Raji (cell line): ENCODE data around the gene ICE1.

ENCODE experiments used
- POLR2A ChIP-seq: IDR thresholded peaks from 2 replicates; pipeline ENCODE4 v1.6.1; 2011; ENCODE audit warnings: low read depth, low read length, control low read depth; ENCODE audit not compliant: insufficient read depth

The ICE1 gene

DNA sequence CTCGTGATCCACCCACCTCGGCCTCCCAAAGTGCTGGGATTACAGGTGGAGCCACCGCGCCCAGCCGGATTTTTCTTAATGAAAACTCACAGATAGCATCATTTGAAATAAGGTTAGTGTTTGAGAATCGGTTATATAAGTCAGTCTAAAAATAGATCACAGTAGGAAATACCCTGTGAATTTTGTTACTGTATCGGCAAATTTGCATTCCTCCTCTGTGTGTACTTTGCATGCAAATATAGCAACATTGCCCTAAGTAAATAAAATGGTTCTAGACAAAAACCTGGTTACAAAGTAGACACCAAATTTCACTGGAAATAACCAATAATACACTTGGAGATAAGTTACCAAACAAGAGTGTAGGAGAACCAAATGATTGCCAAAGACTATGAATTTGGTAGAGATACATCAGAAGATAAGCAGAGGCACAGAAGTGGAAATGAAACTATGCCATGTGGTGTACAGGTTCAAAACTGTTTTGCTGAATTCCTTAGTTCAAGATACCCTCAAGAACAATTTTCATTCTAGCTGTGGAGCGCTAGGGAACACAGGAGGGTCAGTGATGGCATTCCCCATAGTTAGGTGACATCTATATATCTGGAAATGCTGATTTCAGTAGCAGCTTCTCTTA lies 58.1 kb downstream of the ICE1 start:
- no peak for TF ChIP-seq POLR2A

DNA sequence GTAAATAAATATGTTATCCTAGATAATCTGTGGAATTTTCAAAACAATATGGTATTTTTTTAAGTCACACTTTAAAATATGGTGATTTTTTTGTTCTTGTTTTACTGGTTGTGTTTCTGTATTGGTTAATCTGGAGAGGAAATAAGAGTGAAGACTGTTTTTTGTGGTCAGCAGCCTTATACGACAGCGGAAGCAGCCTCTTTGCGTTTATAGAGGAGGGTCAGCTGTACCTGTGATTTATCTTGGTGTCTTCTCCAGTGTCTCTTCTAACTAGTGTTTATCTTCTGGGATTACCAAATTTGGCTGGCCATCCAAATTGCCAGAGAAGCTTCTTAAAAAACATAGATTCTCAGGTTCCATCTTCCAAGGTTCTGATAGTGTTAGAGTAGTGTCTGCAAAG lies 58.7 kb downstream of the ICE1 start:
- no peak for TF ChIP-seq POLR2A

DNA sequence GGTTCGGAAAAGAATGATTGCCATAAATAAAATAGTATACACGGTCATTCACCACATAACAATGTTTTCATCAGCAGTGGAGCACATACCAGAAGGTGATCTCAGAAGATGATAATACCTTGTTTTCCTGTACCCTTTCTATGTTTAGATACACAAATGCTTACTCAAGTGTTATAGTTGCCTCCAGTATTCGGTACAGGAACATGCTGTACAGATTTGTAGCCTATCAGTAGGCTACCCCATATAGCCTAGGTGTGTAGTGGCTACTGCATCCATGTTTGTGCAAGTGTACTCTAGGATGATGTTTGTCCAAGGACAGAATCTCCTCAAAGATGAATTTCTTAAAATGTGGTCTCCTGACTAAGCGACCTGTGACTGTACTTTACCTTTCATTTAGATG lies 59.2 kb downstream of the ICE1 start:
- TF ChIP-seq POLR2A, result no peak

DNA sequence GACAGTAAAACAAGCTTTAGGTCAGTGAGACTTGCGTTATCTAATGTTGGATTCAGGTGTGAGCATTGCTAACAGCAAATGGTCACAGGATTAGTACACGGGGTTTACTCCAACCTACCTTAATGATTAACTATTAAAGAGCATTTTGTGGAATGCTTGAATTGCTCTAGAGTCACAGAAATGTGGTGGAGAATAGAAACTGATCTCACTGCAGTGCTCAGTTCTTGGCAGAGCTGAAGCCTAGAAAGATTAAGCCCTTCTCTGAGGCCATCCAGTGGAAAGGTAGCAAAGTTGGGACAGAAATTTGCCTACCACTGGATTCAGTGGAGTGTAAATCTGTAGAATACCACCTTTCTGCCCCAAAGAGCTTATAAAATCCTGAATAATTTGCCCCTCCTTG lies 60.9 kb downstream of the ICE1 start:
- no peak for TF ChIP-seq POLR2A

DNA sequence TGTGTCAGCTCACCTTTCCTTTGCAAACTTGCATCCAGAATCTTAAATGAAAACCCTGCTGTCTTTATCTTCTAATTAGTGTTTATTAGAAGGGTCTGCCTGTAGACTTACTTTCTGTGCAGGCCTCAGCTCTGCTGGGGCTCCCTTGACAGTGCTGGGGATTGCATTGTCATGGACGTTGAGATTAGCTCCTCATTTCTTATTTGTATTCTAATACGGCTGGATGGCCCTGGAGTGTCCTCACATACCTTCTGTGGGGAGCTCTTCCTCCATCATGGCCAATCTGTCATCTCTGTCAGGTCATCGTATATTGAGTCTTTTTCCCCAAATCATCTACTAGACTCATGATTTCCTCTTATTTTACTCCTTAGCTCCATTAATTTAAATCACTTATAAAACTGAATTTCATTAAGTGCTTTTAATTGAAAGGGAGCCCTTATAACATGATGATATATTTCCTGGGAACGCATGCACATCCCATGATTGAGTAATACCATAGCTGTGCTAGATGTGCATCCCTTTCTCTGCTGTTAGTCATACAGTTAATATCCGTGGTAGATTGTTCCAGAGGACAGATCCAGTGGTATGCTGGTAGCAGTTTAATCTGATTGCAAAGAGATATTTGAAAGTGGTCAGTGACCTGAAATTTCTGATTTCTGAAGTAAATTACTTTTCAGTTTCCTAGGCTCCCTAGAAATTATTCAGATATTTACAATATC lies 61.6 kb downstream of the ICE1 start:
- TF ChIP-seq POLR2A, result no peak

DNA sequence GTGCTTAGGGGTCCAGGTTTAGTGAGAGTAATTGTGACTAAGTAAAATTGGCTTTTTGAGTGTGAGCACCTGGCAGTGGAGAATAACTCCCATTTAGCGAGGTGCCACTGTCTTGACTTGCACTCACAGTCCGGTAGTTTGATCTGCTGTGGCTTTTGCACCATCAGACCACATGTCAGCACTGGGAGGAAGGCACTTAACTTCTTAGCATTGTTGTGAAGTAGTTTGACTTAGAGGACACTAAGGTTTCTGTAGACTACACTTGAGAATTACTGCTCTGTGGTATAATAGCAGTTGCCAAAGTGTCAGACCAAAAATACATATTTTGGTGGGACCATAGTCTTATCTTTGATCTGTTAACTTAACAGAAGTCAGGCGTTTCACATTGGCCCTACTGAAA lies 63.6 kb downstream of the ICE1 start:
- TF ChIP-seq POLR2A, result no peak

DNA sequence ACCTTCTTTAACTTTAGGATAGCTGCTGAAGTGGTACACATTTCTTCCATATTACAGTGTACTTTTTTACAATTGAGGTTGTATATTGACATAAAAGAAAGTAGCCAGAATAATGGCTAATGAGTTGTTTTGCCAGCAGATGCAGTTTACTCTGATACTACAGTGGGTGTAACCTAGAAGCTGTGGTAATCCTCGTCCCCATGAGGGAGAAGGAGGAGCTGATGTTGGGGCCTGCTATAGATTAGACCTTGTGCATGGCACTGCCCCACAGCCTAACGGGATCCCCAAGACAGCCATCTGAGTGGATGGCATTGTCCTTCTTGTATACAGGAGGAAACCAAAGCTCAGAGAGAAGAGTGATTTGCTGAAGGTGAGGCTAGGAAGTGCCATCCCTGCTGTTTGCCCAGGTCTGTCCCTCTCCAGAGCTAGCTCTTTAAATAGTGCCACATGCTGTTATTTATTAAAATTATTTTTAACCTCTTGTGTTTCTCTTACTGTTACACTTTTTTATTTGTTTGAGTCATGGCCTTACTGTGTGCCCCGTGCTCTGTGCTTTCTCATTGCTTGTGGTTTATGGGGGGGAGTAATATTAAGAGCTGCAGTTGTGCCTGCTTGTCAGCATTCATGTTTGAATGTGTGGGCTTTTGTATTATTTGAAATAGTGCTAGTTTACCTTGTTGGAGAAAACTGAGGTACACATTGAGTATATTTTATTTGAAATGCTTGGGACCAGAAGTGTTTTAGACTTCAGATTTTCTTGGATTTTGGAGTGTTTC lies 65.3 kb downstream of the ICE1 start:
- TF ChIP-seq POLR2A, result no peak

DNA sequence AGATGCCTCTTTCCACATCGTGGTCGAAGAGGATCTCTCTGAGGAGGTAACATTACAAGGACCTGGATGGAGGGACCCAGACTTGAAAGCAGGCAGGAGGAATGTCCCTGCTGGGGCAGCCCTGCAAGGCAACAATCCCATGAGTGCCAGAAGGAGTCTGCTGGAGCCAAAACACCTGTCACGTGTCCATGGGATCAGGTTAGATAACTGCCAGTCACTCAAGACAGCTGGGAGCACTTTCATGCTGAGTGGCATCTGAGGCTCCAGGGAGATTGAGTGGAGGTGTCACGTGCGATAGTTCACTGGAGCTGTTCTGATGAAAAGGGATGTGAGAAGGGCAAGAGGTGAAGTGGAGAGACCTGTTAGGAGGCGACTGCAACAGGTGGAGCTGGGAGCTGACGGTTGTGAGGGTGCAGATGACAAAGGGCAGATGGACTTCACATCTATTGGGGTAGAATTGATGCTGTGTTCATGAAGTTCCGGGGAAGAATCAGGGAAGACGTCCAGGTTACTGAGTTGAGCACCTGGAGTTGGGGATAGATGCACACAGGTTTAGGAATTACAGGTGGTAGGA lies 68.4 kb downstream of the ICE1 start:
- no peak for TF ChIP-seq POLR2A

DNA sequence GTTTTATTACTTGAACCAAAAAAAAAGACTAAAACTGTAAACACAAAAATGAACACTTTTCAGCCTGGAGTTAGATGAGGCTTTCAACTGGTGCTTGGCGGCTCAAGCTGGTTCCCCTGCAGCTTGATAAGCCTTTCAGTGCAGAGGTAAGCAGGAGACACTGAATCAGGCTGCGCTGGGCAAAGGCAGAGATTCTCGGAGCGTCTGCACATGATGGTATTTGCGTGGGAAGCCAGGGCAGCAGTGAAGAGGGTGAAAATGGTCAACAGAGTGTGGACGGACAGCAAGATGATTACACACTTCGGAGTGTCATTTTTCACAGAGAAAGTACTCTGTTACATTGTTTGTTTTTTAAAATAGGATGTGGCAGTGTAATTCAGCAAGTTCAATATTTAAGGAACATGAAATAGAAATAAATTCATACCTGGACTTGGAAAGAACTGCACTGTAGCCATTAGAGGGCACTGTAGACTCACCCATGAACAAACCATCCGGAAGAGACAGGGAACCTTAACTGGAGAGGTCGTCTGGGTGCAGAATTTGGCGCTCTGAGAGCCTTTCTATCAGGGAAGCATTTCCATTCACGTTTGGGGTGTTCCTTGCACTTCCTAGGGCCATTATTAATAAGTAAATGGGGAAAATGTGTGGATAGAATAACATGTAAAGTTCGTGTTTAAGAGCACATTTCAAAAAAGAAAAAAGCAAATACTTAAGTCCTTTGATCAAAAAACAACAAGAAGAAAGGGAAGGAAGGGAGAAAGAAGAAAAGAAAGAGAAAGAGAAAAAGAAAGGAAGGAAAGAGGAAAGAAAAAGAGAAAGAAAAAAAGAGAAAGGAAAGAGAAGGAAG lies 69.8 kb downstream of the ICE1 start:
- no peak for TF ChIP-seq POLR2A

DNA sequence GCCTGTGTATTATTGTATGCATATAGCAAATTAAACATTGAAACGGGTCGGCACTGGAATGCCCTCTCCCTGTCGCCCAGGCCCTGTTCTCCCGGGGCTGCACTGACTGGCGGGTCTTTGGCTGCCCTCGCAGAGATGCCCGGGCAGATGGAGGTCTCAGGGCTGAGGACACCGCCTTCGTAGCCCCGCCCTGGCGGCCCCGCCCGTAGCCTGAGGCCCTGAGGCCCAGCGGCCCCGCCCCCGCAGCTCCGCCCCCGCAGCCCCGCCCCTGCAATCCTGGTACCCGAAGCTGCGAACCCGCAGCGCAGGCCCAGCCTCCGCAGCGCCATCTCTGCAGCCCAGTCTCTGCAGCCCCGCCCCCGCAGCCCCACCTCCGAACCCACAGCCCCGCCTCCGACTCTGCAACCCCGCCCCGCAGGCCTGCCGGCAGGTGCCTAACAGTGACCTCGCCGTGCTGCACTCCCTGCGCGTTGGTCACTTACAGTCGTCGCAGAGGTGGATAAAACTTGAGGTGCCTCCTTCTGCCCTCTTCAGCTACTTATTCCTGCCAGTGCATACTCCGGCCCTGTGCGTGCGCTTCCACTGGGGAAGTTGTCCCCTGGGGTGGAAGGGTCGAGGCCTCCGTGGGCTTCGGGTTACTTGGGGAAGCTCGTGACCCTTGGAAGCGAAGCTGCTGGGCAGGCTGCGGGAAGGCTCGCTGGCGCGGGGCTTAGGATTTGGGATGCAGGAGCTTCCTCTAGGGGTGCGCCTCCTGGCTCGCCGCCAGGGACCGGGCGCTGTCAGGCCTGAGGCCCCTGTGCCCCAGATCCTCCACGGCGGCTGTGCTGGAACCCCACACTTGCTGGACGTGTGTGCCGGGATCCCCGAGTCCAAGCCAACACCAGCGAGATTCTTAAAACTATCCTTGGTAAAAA lies 72.3 kb downstream of the ICE1 start:
- no peak for TF ChIP-seq POLR2A

DNA sequence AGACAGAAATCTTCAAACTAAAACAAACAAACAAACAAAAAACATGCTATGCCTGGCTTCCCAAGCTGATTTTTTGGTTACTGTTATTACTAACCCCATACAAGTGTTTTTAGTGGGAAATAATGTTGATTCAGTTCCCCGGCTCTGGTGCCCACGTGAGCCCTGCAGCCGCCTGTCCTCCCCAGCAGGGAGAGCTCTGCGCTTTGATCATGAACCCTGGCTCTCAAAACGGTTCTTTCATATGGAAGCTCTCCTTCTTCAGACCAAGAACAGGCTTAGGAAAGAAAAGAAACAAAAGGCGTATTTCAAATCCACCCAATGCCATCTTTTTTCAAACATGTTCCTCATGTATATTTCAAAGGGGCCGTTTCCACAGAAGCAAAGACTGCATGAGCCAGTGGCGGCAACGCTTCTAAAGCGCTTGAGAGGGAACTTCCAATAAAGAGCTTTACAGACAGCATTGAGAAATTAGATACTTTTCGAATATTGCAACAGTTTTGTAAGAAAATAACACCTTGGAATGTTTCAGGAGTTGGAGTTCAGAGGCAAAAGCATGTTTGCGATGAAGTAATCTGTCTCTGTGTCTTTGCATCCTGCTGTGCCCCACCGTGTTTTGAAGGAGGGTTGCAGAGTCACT lies 74.8 kb downstream of the ICE1 start:
- TF ChIP-seq POLR2A, result no peak

DNA sequence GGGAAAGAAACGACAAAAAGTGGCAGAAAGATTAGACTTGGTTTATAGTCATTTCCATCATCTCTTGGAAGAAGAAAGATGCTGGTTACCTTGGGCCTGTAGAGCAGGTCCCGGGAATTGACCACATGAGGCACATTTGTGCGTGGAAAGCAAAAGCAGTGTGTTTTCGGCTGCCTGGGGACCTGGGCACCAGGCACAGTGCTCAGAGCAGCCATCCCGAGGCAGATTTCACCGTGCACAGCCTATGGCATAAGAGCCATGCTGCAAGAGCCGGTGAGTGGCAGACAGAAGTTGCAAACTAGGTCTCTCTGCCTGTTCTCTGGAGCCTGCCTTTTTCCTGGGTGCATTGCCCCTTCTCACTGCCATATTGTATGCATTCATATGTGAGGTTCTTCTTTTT lies 77.0 kb downstream of the ICE1 start:
- TF ChIP-seq POLR2A, result no peak

DNA sequence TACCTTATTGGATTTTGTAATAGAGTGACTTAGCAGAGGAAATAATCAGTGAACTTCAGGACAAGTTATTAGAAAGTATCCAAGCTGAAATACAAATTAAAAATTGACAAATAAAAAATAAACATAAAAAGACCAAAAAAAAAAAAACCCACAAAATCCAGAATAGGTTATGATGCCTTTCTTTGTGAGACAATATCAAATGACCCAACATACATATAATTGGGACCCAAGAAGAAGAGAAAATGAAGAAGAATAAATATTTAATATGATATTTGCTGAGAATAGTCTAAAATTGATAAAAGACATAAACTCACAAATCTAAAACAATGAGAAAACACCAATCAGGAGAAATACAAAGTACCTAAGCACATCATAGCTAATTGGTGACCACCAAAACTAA lies 81.8 kb downstream of the ICE1 start:
- no peak for TF ChIP-seq POLR2A
